ENCODE measurements around the gene BICC1. TPM values are rescaled to one million over a fixed set of nuclear protein-coding genes. Genes with fewer than 3 reads are reported as not detected.

Gene BICC1
- polyA plus RNA-seq, 1 experiment = 25.6 TPM

DNA sequence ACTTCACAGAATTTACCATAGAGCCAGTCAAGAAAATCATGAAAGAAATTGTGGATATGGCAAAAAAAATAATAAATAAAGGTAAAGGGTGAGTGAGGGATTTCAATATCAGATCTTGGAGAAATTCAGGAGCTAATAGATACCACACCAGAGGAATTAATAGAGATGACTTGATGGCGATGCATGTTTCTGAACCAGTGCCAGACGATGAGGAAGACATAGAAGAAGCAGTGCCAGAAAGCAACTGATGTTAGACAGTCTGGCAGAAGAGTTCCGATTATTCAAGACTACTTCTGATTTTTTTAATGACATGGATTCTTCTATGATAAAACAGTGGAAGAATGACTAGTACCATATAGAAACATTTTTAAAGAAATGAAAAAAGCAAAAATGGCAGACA is 314.7 kb downstream of the BICC1 start:
- no peak for DNase-seq (ENCODE audit: low read depth, low spot score)
- no peak overlapping the region for H3K27ac ChIP-seq (ENCODE audit: low read depth, low read length)
- H3K27me3 ChIP-seq (ENCODE audit: control insufficient read depth, insufficient read depth, low read length) = no peaks in the 10 kb centered on the region
- no peak overlapping the region for H3K4me3 ChIP-seq (ENCODE audit: low read depth, low read length)
- ChIA-PET CTCF (no interaction called here), POLR2A (no interaction called here)
- no peaks in the 10 kb centered on the region for H3K9me3 ChIP-seq (ENCODE audit: control insufficient read depth, insufficient read depth, low read length)
- TF ChIP-seq, protein P1, sequence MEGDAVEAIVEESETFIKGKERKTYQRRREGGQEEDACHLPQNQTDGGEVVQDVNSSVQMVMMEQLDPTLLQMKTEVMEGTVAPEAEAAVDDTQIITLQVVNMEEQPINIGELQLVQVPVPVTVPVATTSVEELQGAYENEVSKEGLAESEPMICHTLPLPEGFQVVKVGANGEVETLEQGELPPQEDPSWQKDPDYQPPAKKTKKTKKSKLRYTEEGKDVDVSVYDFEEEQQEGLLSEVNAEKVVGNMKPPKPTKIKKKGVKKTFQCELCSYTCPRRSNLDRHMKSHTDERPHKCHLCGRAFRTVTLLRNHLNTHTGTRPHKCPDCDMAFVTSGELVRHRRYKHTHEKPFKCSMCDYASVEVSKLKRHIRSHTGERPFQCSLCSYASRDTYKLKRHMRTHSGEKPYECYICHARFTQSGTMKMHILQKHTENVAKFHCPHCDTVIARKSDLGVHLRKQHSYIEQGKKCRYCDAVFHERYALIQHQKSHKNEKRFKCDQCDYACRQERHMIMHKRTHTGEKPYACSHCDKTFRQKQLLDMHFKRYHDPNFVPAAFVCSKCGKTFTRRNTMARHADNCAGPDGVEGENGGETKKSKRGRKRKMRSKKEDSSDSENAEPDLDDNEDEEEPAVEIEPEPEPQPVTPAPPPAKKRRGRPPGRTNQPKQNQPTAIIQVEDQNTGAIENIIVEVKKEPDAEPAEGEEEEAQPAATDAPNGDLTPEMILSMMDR (IDR thresholded peaks at IDR 0.05; ENCODE audit: low read depth, low read length) = no peak

DNA sequence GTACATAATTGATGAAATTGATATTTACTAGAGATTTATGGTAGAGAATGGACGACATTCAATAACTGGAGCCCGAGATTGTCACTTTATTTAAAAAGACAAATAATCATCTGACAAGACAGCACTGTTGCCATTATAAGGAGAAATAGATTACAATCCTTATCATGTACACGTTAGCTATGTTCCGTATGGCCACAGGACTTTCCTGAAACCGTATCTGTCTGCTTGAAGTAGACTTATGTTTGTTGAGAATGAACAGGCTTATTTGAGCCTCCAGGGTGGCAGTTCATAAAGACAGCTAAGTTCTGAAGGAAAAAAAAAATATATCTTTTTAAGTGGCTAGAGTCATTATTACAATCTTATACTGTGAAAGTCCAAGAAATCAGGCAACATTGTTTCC is 317.2 kb downstream of the BICC1 start:
- CTCF ChIA-PET = no interaction called here

DNA sequence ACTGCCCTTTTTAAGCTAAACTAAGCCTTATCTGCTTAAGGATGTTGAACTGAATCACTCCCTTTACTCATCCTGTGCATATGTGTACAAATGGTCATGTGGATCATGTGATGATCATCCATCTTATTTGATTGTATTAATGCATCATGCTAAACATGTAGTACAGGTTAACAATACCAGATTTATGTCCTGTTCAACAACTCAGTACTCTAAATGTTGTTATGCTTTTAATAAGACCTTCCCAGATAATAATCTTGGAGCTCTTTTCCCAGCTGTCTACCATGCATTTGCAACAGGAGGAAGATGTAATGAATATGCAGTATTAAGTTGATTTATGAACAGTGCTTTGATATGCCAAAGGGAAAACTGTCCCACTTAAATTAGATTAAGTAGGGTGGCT is 318.0 kb downstream of the BICC1 start:
- POLR2A ChIA-PET = no interaction called here
- H3K27ac ChIP-seq (ENCODE audit: low read depth, low read length) = no peak overlapping the region
- DNase-seq (ENCODE audit: low read depth, low spot score) = no peak
- no peaks in the 10 kb centered on the region for H3K27me3 ChIP-seq (ENCODE audit: control insufficient read depth, insufficient read depth, low read length)
- no peaks in the 10 kb centered on the region for H3K9me3 ChIP-seq (ENCODE audit: control insufficient read depth, insufficient read depth, low read length)
- H3K4me3 ChIP-seq (ENCODE audit: low read depth, low read length) = no peak overlapping the region
- TF ChIP-seq, protein P1 (IDR thresholded peaks at IDR 0.05; ENCODE audit: low read depth, low read length) = no peak
- CTCF ChIA-PET = no interaction called here

More for the DNA sequence above, 317.2 kb downstream of the BICC1 start:
- Histone ChIP-seq H3K9me3 (ENCODE audit: control insufficient read depth, insufficient read depth, low read length) (no peaks in the 10 kb centered on the region), H3K27ac (ENCODE audit: low read depth, low read length) (no peak overlapping the region), H3K4me3 (ENCODE audit: low read depth, low read length) (no peak overlapping the region), H3K27me3 (ENCODE audit: control insufficient read depth, insufficient read depth, low read length) (no peaks in the 10 kb centered on the region)
- POLR2A ChIA-PET = no interaction called here
- DNase-seq (ENCODE audit: low read depth, low spot score) = no peak
- TF ChIP-seq, protein P1 (IDR thresholded peaks at IDR 0.05; ENCODE audit: low read depth, low read length) = no peak

DNA sequence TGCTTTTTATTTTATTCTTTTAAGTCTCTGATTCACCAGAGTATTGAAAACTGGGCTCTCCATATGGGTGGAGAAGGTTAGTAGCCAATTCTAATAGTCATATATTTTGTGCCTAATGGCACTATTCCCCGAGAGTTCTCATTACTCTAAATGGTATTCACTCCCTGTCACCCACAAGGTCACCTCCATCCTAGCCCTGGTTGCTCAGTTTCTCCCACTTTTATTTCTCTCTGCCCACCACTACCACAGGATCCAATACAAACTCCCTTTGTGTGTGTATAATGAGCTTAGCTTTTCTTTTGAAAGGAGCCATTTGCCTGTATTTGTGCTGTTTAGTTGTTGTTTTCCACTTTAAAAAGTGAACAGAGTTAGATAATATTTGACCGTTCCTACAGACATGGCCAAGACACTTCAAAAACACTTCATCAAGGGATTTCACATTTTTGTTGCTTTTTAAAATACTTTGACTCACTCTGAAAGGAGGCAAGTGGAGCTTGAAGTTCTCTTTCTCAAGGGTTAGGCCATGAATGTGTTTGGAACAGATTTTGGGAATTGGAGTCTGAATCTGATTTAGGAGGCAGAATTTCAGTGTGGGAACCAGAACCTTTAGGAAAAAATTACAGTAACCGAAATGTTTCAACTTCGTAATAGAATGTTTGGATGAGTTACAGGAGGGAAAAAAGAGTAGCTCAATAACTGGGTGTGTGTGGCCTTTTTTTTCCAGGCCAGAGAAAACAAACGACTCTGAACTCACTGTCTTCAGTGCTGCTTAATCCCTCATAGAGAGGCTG is 321.3 kb downstream of the BICC1 start:
- Histone ChIP-seq H3K27ac (ENCODE audit: low read depth, low read length) (no peak overlapping the region), H3K9me3 (ENCODE audit: control insufficient read depth, insufficient read depth, low read length) (no peaks in the 10 kb centered on the region), H3K4me3 (ENCODE audit: low read depth, low read length) (no peak overlapping the region), H3K27me3 (ENCODE audit: control insufficient read depth, insufficient read depth, low read length) (no peaks in the 10 kb centered on the region)
- TF ChIP-seq, protein P1 (IDR thresholded peaks at IDR 0.05; ENCODE audit: low read depth, low read length) = no peak
- ChIA-PET POLR2A (no interaction called here), CTCF (interaction anchor here (1.4 kb wide), 1 partner anchor 303 kb away, joined by 4 read pairs; no protein-coding TSS in a partner anchor)
- DNase-seq (ENCODE audit: low read depth, low spot score) = no peak

DNA sequence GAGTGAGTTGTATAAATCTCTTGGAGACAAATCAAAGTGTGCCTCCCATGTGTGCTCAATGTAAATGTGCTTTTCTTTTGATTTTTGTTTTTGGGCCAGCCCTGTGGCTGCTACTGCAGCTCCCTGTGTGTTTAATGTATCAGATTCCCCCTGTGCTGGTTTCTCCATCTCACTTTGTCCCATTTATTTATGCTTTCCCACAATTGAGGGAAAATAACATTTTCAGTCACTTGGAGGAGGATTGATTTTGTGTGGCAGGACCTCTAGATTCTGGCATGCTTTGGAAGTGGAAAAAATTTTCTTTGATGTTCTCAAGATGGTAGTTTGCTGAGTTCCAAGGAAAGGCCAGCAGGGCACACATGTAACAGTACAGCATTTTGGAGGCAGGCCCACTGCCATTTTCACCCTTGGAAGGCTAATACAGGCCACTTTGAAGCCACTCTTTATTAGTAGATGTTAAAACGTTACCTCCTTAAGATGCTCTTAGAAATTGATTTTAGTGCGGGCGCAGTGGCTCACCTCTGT is 323.6 kb downstream of the BICC1 start:
- Histone ChIP-seq H3K27ac (ENCODE audit: low read depth, low read length) (no peak overlapping the region), H3K4me3 (ENCODE audit: low read depth, low read length) (no peak overlapping the region), H3K9me3 (ENCODE audit: control insufficient read depth, insufficient read depth, low read length) (no peaks in the 10 kb centered on the region), H3K27me3 (ENCODE audit: control insufficient read depth, insufficient read depth, low read length) (peaks cover 5% of the 10 kb centered on the region)
- no peak for DNase-seq (ENCODE audit: low read depth, low spot score)
- ChIA-PET POLR2A (no interaction called here), CTCF (no interaction called here)
- TF ChIP-seq, protein P1 (IDR thresholded peaks at IDR 0.05; ENCODE audit: low read depth, low read length) = no peak
